NB4 (cell line): Measurements from ENCODE around the gene ZNRF3.
"Not testable (repeated sequence)": the region's sequence is repeated elsewhere in the genome, so short reads cannot be mapped to it uniquely, and the experiment has no call there.

Source experiments
- DNase-seq: peaks from one replicate; pipeline ENCODE4 v3.0.0; 2010; ENCODE audit warnings: low read depth
- H3K4me3 ChIP-seq: one replicate; pipeline ENCODE4 v1.5.1; 2011; ENCODE audit warnings: mild to moderate bottlenecking, low read depth, low read length, moderate library complexity
- CTCF ChIP-seq: IDR thresholded peaks from one replicate; pipeline ENCODE4 v1.5.1; 2012; ENCODE audit warnings: low read depth, low read length
- MYC ChIP-seq: IDR thresholded peaks from 2 replicates; pipeline ENCODE4 v1.6.1; 2011; ENCODE audit warnings: low read depth, low read length
- POLR2A ChIP-seq: IDR thresholded peaks from 2 replicates; pipeline ENCODE4 v1.6.1; 2011; ENCODE audit warnings: mild to moderate bottlenecking; ENCODE audit not compliant: insufficient read length; ENCODE audit errors: extremely low read depth
- TF ChIP-seq, protein P1 (sequence below): IDR thresholded peaks from 2 replicates; pipeline ENCODE4 v1.6.1; 2011; ENCODE audit warnings: low read depth, low read length

ZNRF3 gene

GRCh38 chr22:28867191-28867590 lies 16.2 kb upstream of the ZNRF3 start:
- TF ChIP-seq POLR2A (no peak), MYC (no peak), CTCF (no peak)
- TF ChIP-seq, protein P1, sequence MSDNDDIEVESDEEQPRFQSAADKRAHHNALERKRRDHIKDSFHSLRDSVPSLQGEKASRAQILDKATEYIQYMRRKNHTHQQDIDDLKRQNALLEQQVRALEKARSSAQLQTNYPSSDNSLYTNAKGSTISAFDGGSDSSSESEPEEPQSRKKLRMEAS, result no peak
- H3K4me3 ChIP-seq, result no peak overlapping the region
- no peak for DNase-seq

DNA sequence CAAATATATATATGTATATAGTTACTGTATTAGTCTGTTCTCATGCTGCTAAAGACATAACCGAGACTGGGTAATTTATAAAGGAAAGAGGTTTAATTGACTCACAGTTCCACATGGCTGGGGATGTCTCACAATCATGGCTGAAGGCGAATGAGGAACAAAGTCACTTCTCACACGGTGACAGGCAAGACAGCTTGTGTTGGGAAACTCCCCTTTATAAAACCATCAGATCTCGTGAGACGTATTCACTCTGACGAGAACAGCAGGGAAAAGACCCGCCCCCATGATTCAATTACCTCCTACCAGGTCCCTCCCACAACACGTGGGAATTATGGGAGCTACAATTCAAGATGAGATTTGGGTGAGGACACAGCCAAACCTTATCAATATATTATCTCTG lies 15.0 kb upstream of the ZNRF3 start:
- peak; percentile 27; the same call in 1 of the 2 replicates for TF ChIP-seq MYC
- H3K4me3 ChIP-seq, result not testable (repeated sequence)
- DNase-seq, result peak; percentile 78

DNA sequence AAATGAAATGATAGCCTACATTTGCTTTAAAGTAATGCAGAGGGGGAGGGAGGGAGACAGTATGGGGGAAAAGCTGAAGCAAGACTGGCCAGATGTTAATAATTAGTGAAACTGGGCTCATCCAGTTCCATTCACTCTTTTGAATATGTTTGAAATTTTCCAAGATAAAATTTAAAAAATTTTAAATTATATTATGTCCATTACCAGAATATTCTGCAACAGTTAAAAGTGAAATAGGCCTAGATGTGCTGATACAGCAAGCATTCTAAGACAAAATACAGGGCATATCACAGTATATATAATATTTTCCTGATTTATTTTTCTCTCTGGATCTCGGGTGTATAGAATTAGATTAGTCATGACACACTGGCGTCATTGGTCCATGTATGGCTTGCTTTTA lies 13.6 kb upstream of the ZNRF3 start:
- no peak for DNase-seq
- H3K4me3 ChIP-seq, result no peak overlapping the region
- TF ChIP-seq POLR2A (no peak), CTCF (no peak), MYC (no peak)
- TF ChIP-seq, protein P1, result no peak

DNA sequence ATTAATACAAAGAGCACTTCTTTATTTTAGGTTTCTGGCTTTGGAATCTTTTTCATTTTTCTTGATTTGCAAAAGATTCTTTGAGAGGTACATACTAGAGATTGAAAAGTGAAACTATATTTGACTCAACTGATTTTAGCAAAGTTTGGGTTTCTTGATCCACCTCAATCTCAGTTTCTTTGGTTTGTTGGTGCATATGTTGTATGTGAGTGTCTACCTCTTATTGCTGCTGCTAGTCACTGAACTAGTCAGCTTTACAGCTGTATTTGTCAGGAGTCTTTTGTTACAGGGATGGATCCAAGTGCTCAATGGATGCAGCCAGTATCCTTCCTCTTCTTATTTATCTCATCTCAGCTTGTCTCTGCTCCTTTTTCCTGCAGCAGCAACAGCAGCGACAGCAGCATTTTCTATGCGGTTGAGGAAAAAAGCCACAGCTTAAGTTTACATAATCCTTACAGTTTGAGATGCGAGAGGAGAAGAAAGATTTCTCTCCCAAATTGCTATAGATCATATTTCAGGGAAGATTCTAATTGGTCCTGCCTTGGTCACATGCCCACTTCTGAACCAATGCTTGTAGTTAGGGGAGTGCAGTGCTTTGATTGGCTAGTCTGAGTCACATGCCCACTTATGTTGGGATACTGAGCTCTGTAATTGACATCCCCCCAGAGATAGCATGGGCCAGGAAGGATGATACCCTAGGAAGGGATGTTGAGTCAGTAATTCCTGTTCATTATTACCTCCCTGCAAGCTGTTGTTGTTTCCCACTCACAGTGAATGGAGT lies 10.0 kb upstream of the ZNRF3 start:
- TF ChIP-seq, protein P1, result 0 out of 2 replicates have a peak, but pooled peaks have one; percentile 20
- no peak for TF ChIP-seq MYC
- DNase-seq, result no peak
- no peak overlapping the region for H3K4me3 ChIP-seq

DNA sequence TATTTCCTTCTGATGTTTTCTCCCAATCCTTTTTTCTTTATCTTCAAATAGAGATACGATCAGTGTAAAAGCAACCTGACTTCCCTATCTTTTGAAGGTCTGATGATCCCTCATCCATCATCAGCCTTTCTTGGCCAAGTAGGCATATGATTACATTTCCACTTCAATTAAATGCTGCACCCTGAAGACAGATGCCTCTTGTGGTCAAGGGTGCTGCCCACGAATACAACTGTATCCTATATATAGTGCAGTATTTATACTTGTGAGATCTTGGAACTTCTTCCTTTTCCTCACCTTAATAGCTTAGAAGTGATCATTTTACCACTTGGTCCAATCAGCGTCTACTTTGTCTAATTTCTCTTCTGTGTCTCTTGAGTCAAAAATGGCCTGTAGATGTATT lies 9.3 kb upstream of the ZNRF3 start:
- DNase-seq, result no peak
- H3K4me3 ChIP-seq, result no peak overlapping the region
- TF ChIP-seq, protein P1, result no peak
- TF ChIP-seq MYC, result no peak

GRCh38 chr22:28874811-28875320 lies 8.5 kb upstream of the ZNRF3 start:
- TF ChIP-seq POLR2A (no peak), CTCF (no peak), MYC (no peak)
- TF ChIP-seq, protein P1, result no peak

GRCh38 chr22:28882545-28882877 lies 861 bp upstream of the ZNRF3 start:
- peak; percentile 47 for DNase-seq
- peak overlapping the region; percentile 57 for H3K4me3 ChIP-seq
- no peak for TF ChIP-seq MYC
- TF ChIP-seq POLR2A, result no peak
- TF ChIP-seq CTCF, result no peak
- TF ChIP-seq, protein P1, result no peak

More at GRCh38 chr22:28874811-28875320, 8.5 kb upstream of the ZNRF3 start:
- DNase-seq, result no peak
- no peak overlapping the region for H3K4me3 ChIP-seq
